ENCODE data around the gene VWA5B1. TPM values are rescaled to one million over a fixed set of nuclear protein-coding genes. Genes with fewer than 3 reads are reported as not detected.

Gene VWA5B1
- total RNA-seq, 1 donor = not detected

DNA sequence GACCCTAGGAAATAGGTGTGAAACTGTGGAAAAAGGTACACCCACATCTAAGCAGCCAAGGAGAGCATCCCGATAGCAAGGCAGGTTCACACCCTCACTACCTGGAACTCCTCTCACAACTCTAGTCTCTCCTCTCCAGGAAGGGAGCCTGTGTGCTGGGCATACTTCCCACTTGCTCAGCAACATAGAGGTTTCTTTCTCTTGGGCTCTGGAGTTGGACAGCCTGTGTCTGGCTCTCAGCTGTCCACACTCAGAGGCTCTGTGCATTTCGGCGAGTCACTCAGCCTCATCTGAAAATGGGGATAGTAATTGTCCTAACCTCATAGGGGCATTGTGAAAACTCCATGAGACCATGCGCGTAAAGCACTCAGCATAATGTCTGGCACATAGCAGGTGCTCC is 29.6 kb upstream of the VWA5B1 start:
- H3K27me3 ChIP-seq (ENCODE audit: insufficient read depth, low read length) = peaks cover 31% of the 10 kb centered on the region
- H3K4me3 ChIP-seq (ENCODE audit: insufficient read depth, low read length) = no peak overlapping the region
- DNase-seq (ENCODE audit: insufficient read length, low spot score, missing footprints) = no peak
- peaks cover 3% of the 10 kb centered on the region for H3K4me1 ChIP-seq (ENCODE audit: insufficient read depth, low read length)
- no peaks in the 10 kb centered on the region for H3K36me3 ChIP-seq (ENCODE audit: insufficient read depth, low read length)
- H3K4me2 ChIP-seq (ENCODE audit: insufficient read depth, low read length) = no peak overlapping the region
- H3K9me3 ChIP-seq (ENCODE audit: low read depth, low read length) = no peaks in the 10 kb centered on the region
- H3K27ac ChIP-seq (ENCODE audit: low read depth, low read length) = no peak overlapping the region
- TF ChIP-seq, protein P1, sequence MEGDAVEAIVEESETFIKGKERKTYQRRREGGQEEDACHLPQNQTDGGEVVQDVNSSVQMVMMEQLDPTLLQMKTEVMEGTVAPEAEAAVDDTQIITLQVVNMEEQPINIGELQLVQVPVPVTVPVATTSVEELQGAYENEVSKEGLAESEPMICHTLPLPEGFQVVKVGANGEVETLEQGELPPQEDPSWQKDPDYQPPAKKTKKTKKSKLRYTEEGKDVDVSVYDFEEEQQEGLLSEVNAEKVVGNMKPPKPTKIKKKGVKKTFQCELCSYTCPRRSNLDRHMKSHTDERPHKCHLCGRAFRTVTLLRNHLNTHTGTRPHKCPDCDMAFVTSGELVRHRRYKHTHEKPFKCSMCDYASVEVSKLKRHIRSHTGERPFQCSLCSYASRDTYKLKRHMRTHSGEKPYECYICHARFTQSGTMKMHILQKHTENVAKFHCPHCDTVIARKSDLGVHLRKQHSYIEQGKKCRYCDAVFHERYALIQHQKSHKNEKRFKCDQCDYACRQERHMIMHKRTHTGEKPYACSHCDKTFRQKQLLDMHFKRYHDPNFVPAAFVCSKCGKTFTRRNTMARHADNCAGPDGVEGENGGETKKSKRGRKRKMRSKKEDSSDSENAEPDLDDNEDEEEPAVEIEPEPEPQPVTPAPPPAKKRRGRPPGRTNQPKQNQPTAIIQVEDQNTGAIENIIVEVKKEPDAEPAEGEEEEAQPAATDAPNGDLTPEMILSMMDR (IDR thresholded peaks at IDR 0.05; ENCODE audit: extremely low read depth, low read depth, low read length) = no peak
- H4K20me1 ChIP-seq (ENCODE audit: insufficient read depth, low read length) = no peaks in the 10 kb centered on the region
- no peaks in the 10 kb centered on the region for H3K79me2 ChIP-seq (ENCODE audit: insufficient read depth, low read length)
- no peak overlapping the region for H2AFZ ChIP-seq (ENCODE audit: low read length)

DNA sequence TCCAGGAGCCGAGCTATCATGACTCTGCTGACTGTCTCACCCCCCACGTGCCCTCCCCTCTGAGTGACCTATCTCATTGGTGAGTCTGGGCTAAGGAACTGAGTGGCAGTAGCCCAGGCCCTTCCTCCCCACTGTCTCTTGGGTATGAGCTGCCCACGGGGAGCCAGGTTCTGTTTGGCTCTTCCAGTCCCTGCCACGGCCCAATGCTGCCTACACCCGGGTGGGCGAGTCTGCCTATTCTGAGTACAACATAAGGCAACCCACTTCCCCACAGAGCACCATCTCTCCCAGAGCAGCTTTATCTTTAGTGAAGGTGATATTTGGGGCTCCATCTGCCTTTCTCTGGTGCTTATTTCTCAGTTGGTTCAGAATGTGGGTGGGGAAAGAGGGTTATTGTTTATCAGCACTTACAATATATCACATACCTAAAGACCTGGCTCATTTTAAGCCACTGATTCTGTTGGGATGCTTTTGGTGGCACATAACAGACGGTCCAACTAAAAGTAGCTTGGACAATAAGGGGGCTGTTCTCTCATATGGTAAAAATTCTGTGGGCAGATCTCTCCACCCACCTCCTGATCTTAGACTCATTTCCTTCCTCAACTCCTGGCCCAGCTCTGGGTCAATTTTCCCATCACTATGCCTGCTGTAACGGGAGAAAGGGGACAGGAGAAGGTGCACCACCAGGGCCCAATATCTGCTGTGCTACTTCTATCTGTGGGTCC is 27.7 kb upstream of the VWA5B1 start:
- no peaks in the 10 kb centered on the region for H3K36me3 ChIP-seq (ENCODE audit: insufficient read depth, low read length)
- no peaks in the 10 kb centered on the region for H4K20me1 ChIP-seq (ENCODE audit: insufficient read depth, low read length)
- no peak overlapping the region for H3K4me3 ChIP-seq (ENCODE audit: insufficient read depth, low read length)
- no peak for DNase-seq (ENCODE audit: insufficient read length, low spot score, missing footprints)
- no peak overlapping the region for H2AFZ ChIP-seq (ENCODE audit: low read length)
- no peaks in the 10 kb centered on the region for H3K9me3 ChIP-seq (ENCODE audit: low read depth, low read length)
- peaks cover 3% of the 10 kb centered on the region for H3K4me1 ChIP-seq (ENCODE audit: insufficient read depth, low read length)
- H3K27me3 ChIP-seq (ENCODE audit: insufficient read depth, low read length) = peaks cover 28% of the 10 kb centered on the region
- no peak overlapping the region for H3K27ac ChIP-seq (ENCODE audit: low read depth, low read length)
- H3K4me2 ChIP-seq (ENCODE audit: insufficient read depth, low read length) = no peak overlapping the region
- H3K79me2 ChIP-seq (ENCODE audit: insufficient read depth, low read length) = no peaks in the 10 kb centered on the region
- TF ChIP-seq, protein P1 (IDR thresholded peaks at IDR 0.05; ENCODE audit: extremely low read depth, low read depth, low read length) = no peak

DNA sequence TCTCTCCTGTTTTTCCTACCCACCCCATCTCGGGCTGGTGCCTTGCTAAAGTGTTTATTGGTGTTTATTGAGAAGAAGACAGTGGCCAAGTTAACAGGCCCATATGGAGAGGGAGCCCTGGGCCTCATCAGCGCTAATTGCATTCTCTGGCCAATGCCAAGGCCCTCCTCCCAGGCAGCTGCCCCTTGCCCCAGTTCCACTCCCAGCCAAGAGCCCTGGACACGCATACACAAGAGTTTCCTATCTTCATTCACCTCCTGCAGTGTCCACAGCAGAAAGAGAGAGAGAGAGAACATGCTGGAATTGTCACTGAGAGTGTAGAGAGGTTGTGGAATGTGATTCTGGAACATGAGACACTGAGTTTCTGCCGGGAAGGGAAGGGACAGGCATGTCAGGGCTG is 25.4 kb upstream of the VWA5B1 start:
- no peak overlapping the region for H3K4me3 ChIP-seq (ENCODE audit: insufficient read depth, low read length)
- no peak for DNase-seq (ENCODE audit: insufficient read length, low spot score, missing footprints)
- no peaks in the 10 kb centered on the region for H4K20me1 ChIP-seq (ENCODE audit: insufficient read depth, low read length)
- no peaks in the 10 kb centered on the region for H3K9me3 ChIP-seq (ENCODE audit: low read depth, low read length)
- no peaks in the 10 kb centered on the region for H3K36me3 ChIP-seq (ENCODE audit: insufficient read depth, low read length)
- peaks cover 25% of the 10 kb centered on the region for H3K27me3 ChIP-seq (ENCODE audit: insufficient read depth, low read length)
- H2AFZ ChIP-seq (ENCODE audit: low read length) = no peak overlapping the region
- no peak overlapping the region for H3K4me2 ChIP-seq (ENCODE audit: insufficient read depth, low read length)
- TF ChIP-seq, protein P1 (IDR thresholded peaks at IDR 0.05; ENCODE audit: extremely low read depth, low read depth, low read length) = no peak
- H3K79me2 ChIP-seq (ENCODE audit: insufficient read depth, low read length) = no peaks in the 10 kb centered on the region
- peaks cover 3% of the 10 kb centered on the region for H3K4me1 ChIP-seq (ENCODE audit: insufficient read depth, low read length)
- H3K27ac ChIP-seq (ENCODE audit: low read depth, low read length) = no peak overlapping the region

DNA sequence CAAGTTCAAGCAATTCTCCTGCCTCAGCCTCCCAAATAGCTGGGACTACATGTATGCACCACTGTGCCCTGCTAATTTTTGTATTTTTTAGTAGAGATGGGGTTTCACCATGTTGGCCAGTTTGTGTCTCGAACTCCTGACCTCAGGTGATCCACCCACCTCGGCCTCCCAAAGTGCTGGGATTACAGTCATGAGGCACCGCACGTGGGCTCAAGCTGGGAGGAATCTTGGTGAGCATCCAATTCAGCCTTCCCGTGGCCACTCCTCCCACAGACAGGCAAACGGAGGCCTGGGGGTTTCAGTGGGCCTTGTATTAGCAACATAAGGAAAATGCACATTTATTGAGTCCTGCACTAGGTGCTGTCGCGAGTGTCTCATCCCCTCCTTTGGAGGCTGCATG is 24.5 kb upstream of the VWA5B1 start:
- no peak overlapping the region for H2AFZ ChIP-seq (ENCODE audit: low read length)
- no peak overlapping the region for H3K27ac ChIP-seq (ENCODE audit: low read depth, low read length)
- no peak overlapping the region for H3K4me2 ChIP-seq (ENCODE audit: insufficient read depth, low read length)
- TF ChIP-seq, protein P1 (IDR thresholded peaks at IDR 0.05; ENCODE audit: extremely low read depth, low read depth, low read length) = no peak
- H3K79me2 ChIP-seq (ENCODE audit: insufficient read depth, low read length) = no peaks in the 10 kb centered on the region
- H3K4me3 ChIP-seq (ENCODE audit: insufficient read depth, low read length) = no peak overlapping the region
- no peaks in the 10 kb centered on the region for H4K20me1 ChIP-seq (ENCODE audit: insufficient read depth, low read length)
- peaks cover 19% of the 10 kb centered on the region for H3K27me3 ChIP-seq (ENCODE audit: insufficient read depth, low read length)
- H3K4me1 ChIP-seq (ENCODE audit: insufficient read depth, low read length) = peaks cover 3% of the 10 kb centered on the region
- no peak for DNase-seq (ENCODE audit: insufficient read length, low spot score, missing footprints)
- no peaks in the 10 kb centered on the region for H3K36me3 ChIP-seq (ENCODE audit: insufficient read depth, low read length)
- no peaks in the 10 kb centered on the region for H3K9me3 ChIP-seq (ENCODE audit: low read depth, low read length)

Data from osteoblast (primary cell).